Kidney glomerular epithelial cell (primary cell): ENCODE data around the gene NSFL1C.
"Not testable (repeated sequence)": the region's sequence is repeated elsewhere in the genome, so short reads cannot be mapped to it uniquely, and the experiment has no call there.

Experiments used
- DNase-seq: peaks from one replicate; lab custom pipeline; 2025; lab: John Stamatoyannopoulos, UW

Gene NSFL1C

GRCh38 chr20:1466211-1467081 is at the start of gene NSFL1C:
Gene NSFL1C (minus strand): TSS chr20:1466849. CDS start chr20:1466824, 25 bp downstream.
- peak; percentile 87 for DNase-seq

- DNase-seq: no peak
These were observed 47.2 kb upstream of the NSFL1C start for GRCh38 chr20:1513801-1514200.

GRCh38 chr20:1509237-1509636 is 42.6 kb upstream of the NSFL1C start:
- peak; percentile 19 for DNase-seq

- DNase-seq: no peak
These were observed 41.9 kb upstream of the NSFL1C start for GRCh38 chr20:1508574-1508973.

DNA sequence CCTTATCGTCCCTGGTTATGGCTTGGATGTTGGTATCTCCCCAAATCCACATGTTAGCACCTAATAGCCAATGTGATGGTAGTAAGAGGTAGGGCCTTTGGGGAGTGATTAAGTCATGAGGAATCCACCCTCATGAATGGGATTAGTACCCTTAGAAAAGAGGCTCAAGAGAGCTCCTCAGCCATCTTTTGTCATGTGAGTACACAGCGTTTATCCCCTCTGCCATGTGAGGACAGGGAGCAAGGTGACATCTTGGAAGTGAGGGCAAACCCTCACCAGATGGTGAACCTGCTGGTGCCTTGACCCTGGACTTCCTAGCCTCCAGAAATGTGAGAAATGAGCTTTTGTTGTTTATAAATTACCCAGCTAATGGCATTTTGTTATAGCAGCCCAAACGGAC is 40.6 kb upstream of the NSFL1C start:
- no peak for DNase-seq

GRCh38 chr20:1505871-1506270 is 39.2 kb upstream of the NSFL1C start:
- no peak for DNase-seq

- no peak for DNase-seq
These were observed 38.7 kb upstream of the NSFL1C start for GRCh38 chr20:1505361-1505760.

- peak; percentile 90 for DNase-seq
These were observed 37.0 kb upstream of the NSFL1C start for GRCh38 chr20:1503564-1504227.

DNA sequence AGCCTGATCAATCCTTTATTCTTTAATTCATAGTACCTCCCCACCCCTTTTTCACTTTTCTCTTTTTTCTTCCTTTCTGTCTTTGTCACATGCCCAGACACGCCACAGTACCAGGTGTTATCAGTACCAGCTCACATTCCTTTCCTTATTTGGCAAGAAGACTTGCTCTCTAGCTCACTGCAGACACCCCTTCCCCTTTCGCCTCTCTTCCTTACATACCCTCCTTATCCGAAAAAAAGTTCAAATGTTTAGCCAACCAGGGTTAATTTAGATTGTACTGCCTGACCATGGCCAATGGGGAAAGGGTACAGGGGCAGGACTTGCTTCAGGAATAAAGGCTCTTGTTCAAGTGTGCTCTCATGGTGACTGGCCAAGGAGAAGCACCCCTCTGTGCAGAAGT is 33.8 kb upstream of the NSFL1C start:
- DNase-seq: no peak

- DNase-seq: no peak
These were observed 33.1 kb upstream of the NSFL1C start for GRCh38 chr20:1499528-1500420.

GRCh38 chr20:1497371-1497770 is 30.7 kb upstream of the NSFL1C start:
- not testable (repeated sequence) for DNase-seq

GRCh38 chr20:1496930-1497329 is 30.3 kb upstream of the NSFL1C start:
- no peak for DNase-seq

- DNase-seq: no peak
These were observed 27.8 kb upstream of the NSFL1C start for GRCh38 chr20:1494436-1494835.

DNA sequence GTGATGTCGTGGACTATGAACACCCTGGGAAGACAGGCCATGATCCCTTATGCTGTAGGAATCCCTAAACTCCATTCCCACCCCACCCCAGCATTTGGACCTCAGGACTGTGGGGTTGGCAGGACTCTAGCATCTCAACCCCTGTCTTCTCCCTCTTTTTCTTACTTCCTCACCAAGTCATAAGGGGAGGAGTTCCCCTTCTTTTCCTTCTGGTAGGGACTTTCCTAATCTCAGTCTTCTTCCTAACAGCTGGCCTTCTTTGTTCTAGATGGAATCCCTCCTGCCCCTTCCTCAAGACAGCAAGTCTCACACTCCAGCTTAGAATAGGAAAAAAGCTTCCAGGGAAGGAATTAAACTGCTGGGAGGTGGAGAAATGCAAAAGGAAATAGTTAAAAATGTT is 26.9 kb upstream of the NSFL1C start:
- no peak for DNase-seq

GRCh38 chr20:1491860-1492642 is 25.4 kb upstream of the NSFL1C start:
- no peak for DNase-seq

GRCh38 chr20:1491281-1491840 is 24.7 kb upstream of the NSFL1C start, which contains the start of gene SIRPB2:
Gene SIRPB2 (minus strand): TSS chr20:1491420. CDS start chr20:1491359, 61 bp downstream.
- no peak for DNase-seq

- DNase-seq: no peak
These were observed 24.1 kb upstream of the NSFL1C start for GRCh38 chr20:1490643-1491195.

DNA sequence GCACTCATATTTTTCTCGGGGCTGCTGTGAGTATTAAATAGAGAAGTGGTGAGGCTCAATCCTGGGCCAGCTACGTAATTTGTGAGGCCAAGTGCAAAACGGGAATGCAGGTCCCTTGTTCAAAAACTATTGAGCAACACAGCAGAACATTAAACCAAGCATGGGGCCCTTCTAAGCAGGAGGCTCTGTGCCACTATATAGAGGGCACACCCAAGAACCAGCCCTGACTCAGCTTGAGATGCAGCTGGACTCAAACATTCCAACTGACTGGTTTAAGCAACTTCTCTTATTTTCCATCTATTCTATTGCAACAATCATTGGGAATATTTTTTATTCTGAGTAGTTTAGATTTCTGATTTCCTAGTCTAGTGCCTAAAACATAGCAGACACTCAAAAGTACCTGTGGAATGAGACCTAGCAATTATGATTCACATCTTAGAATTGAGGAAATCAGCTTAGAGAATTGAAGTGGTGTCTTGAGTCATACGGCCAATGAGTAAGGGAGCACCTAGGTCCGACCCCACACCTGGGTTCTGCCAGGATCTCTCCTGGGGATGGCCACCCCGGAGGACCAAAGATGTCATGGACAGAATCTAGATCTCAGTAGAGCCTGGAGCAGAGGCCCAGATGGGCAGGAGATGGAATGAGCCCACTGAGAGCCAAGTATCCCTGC is 23.3 kb upstream of the NSFL1C start:
- DNase-seq: no peak

DNA sequence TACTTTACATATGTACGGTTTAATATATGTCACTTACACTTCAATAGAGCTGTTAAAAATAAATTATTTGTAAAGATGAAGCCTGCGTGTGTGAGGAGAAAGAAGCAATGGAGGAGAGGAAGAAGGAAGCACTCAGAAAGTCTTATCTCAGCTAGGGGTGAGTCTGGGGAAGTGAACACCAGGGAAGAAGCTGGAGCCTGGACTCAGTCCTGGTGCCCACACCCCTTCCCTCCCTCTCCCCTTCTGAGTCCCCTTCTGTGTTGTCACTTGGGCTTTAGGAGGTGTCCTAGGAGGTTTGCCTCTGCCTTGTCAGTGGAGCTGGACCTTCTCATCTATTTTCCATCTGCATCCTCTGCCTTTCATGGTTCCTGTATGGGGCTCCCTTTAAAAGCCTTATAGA is 22.7 kb upstream of the NSFL1C start:
- no peak for DNase-seq

DNA sequence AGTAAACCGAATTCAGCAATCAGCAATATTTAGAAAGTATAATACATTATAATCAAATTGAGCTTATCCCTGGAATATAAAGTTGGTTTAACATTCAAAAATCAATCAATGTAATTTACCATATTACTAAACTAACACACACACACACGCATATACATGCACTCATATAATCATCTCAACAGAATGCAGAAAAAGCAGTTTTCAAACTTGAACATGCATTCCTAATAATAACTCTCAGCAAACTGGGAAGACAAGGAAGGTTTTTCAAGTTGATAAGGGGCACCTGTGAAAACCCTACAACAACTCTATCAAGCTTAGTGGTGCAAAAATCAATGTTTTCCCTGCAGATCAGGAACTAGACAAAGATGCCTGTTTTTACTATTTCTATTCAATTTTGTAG is 19.9 kb upstream of the NSFL1C start:
- no peak for DNase-seq
